ENCODE results near the gene PTPRE. TPM values are rescaled to one million over a fixed set of nuclear protein-coding genes. Genes with fewer than 3 reads are reported as not detected.
A peak's percentile ranks its signal among the peaks of the same experiment; 100 is the strongest.

Gene PTPRE
- total RNA-seq, 1 donor: 0.09 TPM

DNA sequence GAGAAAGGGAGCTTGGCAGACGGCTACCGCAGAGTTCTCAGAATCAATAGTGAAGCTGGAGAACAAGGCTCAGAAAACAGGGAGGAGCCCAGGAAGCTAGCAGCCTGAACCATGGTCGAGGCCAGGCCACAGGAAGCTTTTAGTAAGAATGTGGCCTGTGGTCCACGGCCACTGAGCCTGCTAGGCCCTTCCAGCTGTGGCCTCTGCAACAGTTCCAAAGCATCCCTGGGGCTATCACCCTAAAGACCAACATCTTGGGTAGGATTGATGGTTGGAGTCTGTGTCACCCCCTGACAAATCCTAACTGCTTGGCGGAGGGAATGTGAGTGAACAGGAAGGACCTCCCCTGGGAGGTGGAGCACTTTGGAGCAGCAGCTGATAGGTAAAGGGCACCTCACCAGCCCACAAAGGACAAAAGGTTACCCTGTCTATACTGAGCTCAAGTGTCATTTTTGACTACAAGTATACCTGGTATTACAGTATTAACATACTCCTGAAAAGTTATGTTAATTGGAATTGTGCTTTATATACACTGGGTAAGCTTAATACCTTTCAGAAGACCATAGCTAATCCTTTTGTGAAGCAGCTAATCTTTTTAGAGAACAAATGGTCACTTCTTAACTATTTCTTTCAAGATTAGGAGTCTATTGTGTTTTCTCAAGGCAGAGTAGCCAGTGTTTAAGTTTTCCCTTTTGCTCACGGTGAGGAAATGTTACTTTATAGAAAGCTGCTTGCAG lies 18.7 kb downstream of the PTPRE start:
- no peak for DNase-seq (ENCODE audit: low read depth)
- TF ChIP-seq, protein P1, sequence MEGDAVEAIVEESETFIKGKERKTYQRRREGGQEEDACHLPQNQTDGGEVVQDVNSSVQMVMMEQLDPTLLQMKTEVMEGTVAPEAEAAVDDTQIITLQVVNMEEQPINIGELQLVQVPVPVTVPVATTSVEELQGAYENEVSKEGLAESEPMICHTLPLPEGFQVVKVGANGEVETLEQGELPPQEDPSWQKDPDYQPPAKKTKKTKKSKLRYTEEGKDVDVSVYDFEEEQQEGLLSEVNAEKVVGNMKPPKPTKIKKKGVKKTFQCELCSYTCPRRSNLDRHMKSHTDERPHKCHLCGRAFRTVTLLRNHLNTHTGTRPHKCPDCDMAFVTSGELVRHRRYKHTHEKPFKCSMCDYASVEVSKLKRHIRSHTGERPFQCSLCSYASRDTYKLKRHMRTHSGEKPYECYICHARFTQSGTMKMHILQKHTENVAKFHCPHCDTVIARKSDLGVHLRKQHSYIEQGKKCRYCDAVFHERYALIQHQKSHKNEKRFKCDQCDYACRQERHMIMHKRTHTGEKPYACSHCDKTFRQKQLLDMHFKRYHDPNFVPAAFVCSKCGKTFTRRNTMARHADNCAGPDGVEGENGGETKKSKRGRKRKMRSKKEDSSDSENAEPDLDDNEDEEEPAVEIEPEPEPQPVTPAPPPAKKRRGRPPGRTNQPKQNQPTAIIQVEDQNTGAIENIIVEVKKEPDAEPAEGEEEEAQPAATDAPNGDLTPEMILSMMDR (IDR thresholded peaks at IDR 0.05; ENCODE audit: insufficient read depth, low read length): no peak
- no peak overlapping the region for H3K4me3 ChIP-seq (ENCODE audit: low read depth, low read length)

GRCh38 chr10:127926455-127926854 lies 19.6 kb downstream of the PTPRE start:
- TF ChIP-seq, protein P1 (IDR thresholded peaks at IDR 0.05; ENCODE audit: insufficient read depth, low read length): no peak

DNA sequence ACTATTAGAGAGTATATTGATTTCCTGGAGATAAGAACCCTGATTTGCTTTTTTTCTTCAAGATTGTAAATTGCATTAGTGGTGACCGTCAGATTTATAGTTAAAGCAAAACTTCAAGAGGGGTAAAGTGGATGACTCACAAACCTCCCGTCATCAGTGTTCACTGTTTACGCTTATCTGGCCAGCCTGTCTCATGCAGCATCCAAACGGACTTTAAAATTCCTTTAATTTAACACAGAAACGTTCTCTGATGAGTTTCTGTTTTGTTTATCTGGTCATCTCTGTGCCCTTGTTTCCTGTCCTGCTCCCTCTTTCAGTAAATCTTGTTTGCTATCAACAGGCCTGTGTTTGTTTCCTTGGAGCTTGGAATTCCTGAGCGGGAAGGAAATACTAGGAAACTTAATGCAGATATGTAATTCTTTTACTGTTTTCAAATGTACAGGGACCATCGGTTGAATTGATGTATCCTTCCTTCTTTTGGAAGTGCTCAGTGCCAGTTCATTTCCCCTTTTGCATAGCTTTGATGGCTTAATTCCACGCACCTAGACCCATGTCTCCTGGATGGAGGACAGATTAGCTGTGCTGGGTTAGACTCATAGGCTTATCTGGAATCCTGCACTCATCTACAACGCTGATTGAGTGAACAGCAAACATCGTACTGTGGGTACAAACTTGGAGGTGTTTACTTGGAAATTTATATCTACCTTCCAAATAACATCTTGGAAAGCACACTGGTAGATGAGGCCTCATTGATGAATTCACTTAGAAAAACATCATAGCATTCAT lies 21.3 kb downstream of the PTPRE start:
- TF ChIP-seq, protein P1 (IDR thresholded peaks at IDR 0.05; ENCODE audit: insufficient read depth, low read length): no peak
- no peak overlapping the region for H3K4me3 ChIP-seq (ENCODE audit: low read depth, low read length)
- peak; percentile 3 for DNase-seq (ENCODE audit: low read depth)

More at GRCh38 chr10:127926455-127926854, 19.6 kb downstream of the PTPRE start:
- no peak for DNase-seq (ENCODE audit: low read depth)
- no peak overlapping the region for H3K4me3 ChIP-seq (ENCODE audit: low read depth, low read length)

DNA sequence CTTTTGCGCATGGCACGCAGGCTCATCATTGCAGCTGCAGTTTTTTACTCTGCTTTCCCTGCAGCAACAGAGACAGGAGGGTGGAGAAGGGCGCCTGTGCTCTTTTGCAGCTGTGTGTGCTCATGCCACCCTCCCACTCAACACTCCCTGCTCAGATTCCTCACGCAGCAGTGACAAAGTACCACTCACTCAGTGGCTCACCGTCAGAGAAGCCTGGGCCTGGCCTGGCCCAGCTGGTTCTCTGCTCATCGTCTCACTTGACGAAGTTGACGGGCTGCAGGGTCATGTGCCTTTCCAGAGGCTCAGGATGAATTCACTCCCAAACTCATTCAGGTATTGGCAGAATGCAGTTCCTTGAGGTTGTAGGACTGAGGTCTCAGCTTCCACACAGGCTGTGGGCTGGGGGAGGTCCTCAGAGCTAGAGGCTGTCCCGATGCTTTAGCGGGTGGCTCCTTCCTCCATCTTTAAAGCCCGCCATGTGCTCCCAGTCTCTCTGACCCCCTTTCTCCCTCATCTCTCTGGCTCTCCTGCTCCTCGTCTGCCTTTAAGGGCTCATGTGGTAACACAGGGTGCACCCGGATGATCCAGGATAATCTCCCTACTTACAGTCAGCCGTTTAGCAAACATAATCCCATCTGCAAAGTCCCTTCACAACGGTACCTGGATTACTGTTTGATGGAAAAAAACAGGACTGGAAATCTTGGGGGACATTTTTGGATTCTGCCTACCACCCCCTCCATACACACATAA lies 25.8 kb downstream of the PTPRE start:
- DNase-seq (ENCODE audit: low read depth): no peak
- no peak overlapping the region for H3K4me3 ChIP-seq (ENCODE audit: low read depth, low read length)
- TF ChIP-seq, protein P1 (IDR thresholded peaks at IDR 0.05; ENCODE audit: insufficient read depth, low read length): no peak

GRCh38 chr10:127933271-127933670 lies 26.4 kb downstream of the PTPRE start:
- no peak for DNase-seq (ENCODE audit: low read depth)
- no peak overlapping the region for H3K4me3 ChIP-seq (ENCODE audit: low read depth, low read length)
- TF ChIP-seq, protein P1 (IDR thresholded peaks at IDR 0.05; ENCODE audit: insufficient read depth, low read length): no peak

GRCh38 chr10:127934383-127934782 lies 27.5 kb downstream of the PTPRE start:
- no peak overlapping the region for H3K4me3 ChIP-seq (ENCODE audit: low read depth, low read length)
- TF ChIP-seq, protein P1 (IDR thresholded peaks at IDR 0.05; ENCODE audit: insufficient read depth, low read length): no peak

More at GRCh38 chr10:127934383-127934782, 27.5 kb downstream of the PTPRE start:
- no peak for DNase-seq (ENCODE audit: low read depth)

Data from fibroblast of the aortic adventitia (primary cell).